IPS-18a (cell line): ENCODE measurements around the gene ZNF225.
"Not testable (repeated sequence)": the region's sequence is repeated elsewhere in the genome, so short reads cannot be mapped to it uniquely, and the experiment has no call there.

Experiments used
- H3K27ac ChIP-seq: one replicate; pipeline ENCODE4 v1.5.1; 2013; ENCODE audit warnings: low read length
- H3K27me3 ChIP-seq: one replicate; pipeline ENCODE4 v1.6.1; 2013; ENCODE audit warnings: mild to moderate bottlenecking, low read length; ENCODE audit not compliant: control insufficient read depth, insufficient read depth
- H3K36me3 ChIP-seq: one replicate; pipeline ENCODE4 v1.6.1; 2013; ENCODE audit warnings: low read depth, low read length; ENCODE audit not compliant: control insufficient read depth
- H3K4me1 ChIP-seq: one replicate; pipeline ENCODE4 v1.6.1; 2013; ENCODE audit warnings: low read depth, low read length; ENCODE audit not compliant: control insufficient read depth
- H3K4me3 ChIP-seq: one replicate; pipeline ENCODE4 v1.5.1; 2013; ENCODE audit warnings: low read length
- H3K9ac ChIP-seq: one replicate; pipeline ENCODE4 v1.6.1; 2013; ENCODE audit warnings: mild to moderate bottlenecking, low read length, moderate library complexity
- H3K9me3 ChIP-seq: one replicate; pipeline ENCODE4 v1.6.1; 2013; ENCODE audit warnings: low read depth, low read length; ENCODE audit not compliant: control insufficient read depth

ZNF225 gene

DNA sequence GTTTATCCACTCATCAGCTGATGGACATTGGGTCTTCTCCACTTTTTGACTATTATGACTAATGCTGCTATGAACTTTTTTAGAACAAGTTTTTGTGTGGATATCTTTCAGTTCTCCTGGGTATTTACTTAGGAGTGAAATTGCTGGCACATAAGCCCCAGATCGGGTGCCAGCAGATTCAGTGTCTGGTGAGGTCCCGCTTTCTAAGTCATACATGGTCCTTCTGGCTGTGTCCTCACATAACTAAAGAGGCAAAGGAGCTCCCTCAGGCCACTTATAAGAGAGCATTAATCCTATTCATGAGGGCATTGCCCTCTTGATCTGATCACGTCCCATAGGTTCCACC lies 51.1 kb downstream of the ZNF225 start:
- Histone ChIP-seq H3K27ac (no peak overlapping the region), H3K9ac (no peak overlapping the region)

DNA sequence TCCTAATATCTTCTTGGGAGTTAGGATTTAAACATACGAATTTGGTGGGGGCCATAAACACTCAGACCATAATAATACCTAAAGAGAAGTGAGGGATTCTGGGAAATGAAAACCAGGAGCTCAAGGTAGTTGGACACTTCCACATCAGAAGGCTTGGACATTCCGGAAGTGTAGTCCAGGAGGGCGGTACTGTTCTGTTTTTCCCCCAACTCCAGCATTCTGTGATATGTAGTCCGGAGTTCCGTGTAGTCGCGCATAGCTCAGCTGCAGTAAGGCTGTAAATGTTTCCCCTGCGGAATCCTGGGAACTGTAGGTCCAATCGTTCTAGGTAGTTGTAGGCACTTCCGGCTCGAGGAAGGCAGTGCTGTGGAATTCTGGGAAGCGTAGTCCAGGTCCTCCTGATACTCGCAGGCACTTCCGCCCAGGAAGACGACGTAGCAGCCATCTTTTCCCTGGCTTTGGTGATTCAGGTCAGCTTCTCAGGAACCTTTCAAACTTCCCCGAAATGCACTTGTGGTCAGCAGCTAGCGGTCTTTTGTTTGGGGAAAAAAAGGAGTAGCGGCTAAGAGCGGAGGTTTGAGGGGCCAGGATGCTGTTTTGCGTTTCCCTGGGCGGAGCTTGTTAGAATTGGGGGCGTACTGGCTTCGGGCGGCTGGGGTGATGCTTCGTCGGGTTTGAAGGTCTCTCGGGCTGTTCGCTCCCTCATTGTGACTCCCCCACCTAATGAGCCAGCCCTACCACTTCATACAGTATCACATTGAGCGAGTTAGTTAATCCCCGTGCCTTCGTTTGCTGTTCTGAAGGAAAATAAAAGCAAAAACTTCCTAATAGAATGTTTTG lies 51.7 kb downstream of the ZNF225 start, which contains the start of gene ZNF226:
TSS of gene ZNF226 (plus strand) at position 428 of the 840 bp plus-strand sequence. CDS start 4,981 bp downstream, outside the sequence.
- Histone ChIP-seq H3K36me3 (peaks cover 25% of the 10 kb centered on the region), H3K27ac (peak within 1 kb of the TSS; percentile 68), H3K9me3 (peaks cover 3% of the 10 kb centered on the region), H3K27me3 (no peaks in the 10 kb centered on the region), H3K4me1 (peaks cover 6% of the 10 kb centered on the region), H3K4me3 (peak within 1 kb of the TSS; percentile 97), H3K9ac (peak within 1 kb of the TSS; percentile 85)

More for the DNA sequence above, 51.1 kb downstream of the ZNF225 start:
- peak overlapping the region; percentile 97 for H3K4me3 ChIP-seq
- H3K27me3 ChIP-seq: no peaks in the 10 kb centered on the region
- peaks cover 20% of the 10 kb centered on the region for H3K36me3 ChIP-seq
- H3K4me1 ChIP-seq: peaks cover 6% of the 10 kb centered on the region
- peaks cover 3% of the 10 kb centered on the region for H3K9me3 ChIP-seq

DNA sequence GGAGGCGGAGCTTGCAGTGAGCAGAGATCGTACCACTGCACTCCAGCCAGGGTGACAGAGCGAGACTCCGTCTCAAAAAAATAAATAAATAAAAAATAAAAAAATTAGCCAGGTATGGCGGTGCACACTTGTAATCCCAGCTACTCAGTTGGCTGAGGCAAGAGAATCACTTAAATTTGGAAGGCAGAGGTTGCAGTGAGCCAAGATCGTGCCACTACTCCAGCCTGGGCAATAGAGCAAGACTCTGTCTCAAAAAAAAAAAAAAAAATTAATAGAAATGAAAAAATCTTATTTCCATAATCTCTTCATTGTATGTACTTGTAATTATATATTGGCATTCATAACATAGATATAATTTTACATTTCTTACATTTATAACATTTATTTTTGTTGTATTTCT lies 57.5 kb downstream of the ZNF225 start:
- not testable (repeated sequence) for H3K27ac ChIP-seq, H3K4me1 ChIP-seq, H3K9ac ChIP-seq, H3K4me3 ChIP-seq, H3K27me3 ChIP-seq
- Histone ChIP-seq H3K9me3 (peaks cover 21% of the 10 kb centered on the region), H3K36me3 (peaks cover 76% of the 10 kb centered on the region)

DNA sequence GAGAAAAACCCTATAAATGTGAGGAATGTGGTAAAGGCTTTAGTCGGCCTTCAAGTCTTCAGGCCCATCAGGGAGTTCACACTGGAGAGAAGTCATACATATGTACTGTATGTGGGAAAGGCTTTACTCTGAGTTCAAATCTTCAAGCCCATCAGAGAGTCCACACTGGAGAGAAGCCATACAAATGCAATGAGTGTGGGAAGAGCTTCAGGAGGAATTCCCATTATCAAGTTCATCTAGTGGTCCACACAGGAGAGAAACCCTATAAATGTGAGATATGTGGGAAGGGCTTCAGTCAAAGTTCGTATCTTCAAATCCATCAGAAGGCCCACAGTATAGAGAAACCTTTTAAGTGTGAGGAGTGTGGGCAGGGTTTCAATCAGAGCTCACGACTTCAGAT lies 63.4 kb downstream of the ZNF225 start:
- H3K36me3 ChIP-seq: peaks cover 62% of the 10 kb centered on the region
- H3K4me1 ChIP-seq: no peaks in the 10 kb centered on the region
- no peak overlapping the region for H3K4me3 ChIP-seq
- peaks cover 75% of the 10 kb centered on the region for H3K9me3 ChIP-seq
- H3K9ac ChIP-seq: no peak overlapping the region
- H3K27ac ChIP-seq: no peak overlapping the region
- H3K27me3 ChIP-seq: no peaks in the 10 kb centered on the region

- Histone ChIP-seq H3K27ac (no peak overlapping the region), H3K9me3 (peaks cover 66% of the 10 kb centered on the region), H3K4me3 (no peak overlapping the region), H3K4me1 (no peaks in the 10 kb centered on the region), H3K9ac (no peak overlapping the region), H3K36me3 (peaks cover 18% of the 10 kb centered on the region), H3K27me3 (no peaks in the 10 kb centered on the region)
Measured at GRCh38 chr19:44180968-44181367, 67.8 kb downstream of the ZNF225 start.

GRCh38 chr19:44182145-44182544 lies 68.9 kb downstream of the ZNF225 start:
- Histone ChIP-seq H3K9me3 (peaks cover 64% of the 10 kb centered on the region), H3K9ac (no peak overlapping the region), H3K27ac (no peak overlapping the region), H3K4me1 (no peaks in the 10 kb centered on the region), H3K36me3 (peaks cover 7% of the 10 kb centered on the region), H3K27me3 (no peaks in the 10 kb centered on the region), H3K4me3 (no peak overlapping the region)
